Keratinocyte (primary cell): ENCODE data around the gene EXD2. TPM values are rescaled to one million over a fixed set of nuclear protein-coding genes. Genes with fewer than 3 reads are reported as not detected.
"Not testable (repeated sequence)": the region's sequence is repeated elsewhere in the genome, so short reads cannot be mapped to it uniquely, and the experiment has no call there.

Experiments
- DNase-seq: peaks from one replicate; pipeline ENCODE4 v3.0.0-alpha.2; 2011; ENCODE audit warnings: low read depth, missing footprints, low spot score
- FAIRE-seq: peaks from 2 replicates; lab custom pipeline; 2011; peaks lifted over from hg19 to GRCh38; lab: Jason Lieb, UNC
- H2AFZ ChIP-seq: 2 replicates; pipeline ENCODE4 v1.6.0; 2012; ENCODE audit warnings: low read length, control low read depth, inconsistent platforms; ENCODE audit not compliant: control insufficient read depth
- H3K27ac ChIP-seq: 2 replicates; pipeline ENCODE4 v1.5.1; 2011; ENCODE audit warnings: low read length; ENCODE audit not compliant: control insufficient read depth, insufficient read depth
- H3K27me3 ChIP-seq: 3 replicates; pipeline ENCODE4 v1.6.0; 2011; ENCODE audit warnings: low read length; ENCODE audit not compliant: control insufficient read depth, insufficient read depth; ENCODE audit errors: extremely low read depth
- H3K36me3 ChIP-seq, 2 experiments: 2 replicates in 1 of 2; 3 replicates in 1 of 2; pipeline ENCODE4 v1.5.1; 2011; ENCODE audit warnings: low read length in 2 of 2, mild to moderate bottlenecking in 1 of 2; ENCODE audit not compliant: control insufficient read depth in 2 of 2, insufficient read depth in 2 of 2; ENCODE audit errors: extremely low read depth in 1 of 2
- H3K4me1 ChIP-seq: 3 replicates; pipeline ENCODE4 v1.5.1; 2011; ENCODE audit warnings: low read length; ENCODE audit not compliant: control insufficient read depth, insufficient read depth; ENCODE audit errors: extremely low read depth
- H3K4me2 ChIP-seq: 3 replicates; pipeline ENCODE4 v1.6.0; 2011; ENCODE audit warnings: low read depth, low read length; ENCODE audit not compliant: control insufficient read depth, insufficient read depth; ENCODE audit errors: extremely low read depth
- H3K4me3 ChIP-seq, 3 experiments: fragments of 200-600 bp in 1 of 3; sonication (generic) in 1 of 3; 2 replicates in 2 of 3; 3 replicates in 1 of 3; pipeline ENCODE4 v1.5.1; 2011 to 2016; ENCODE audit warnings: low read length in 3 of 3, mild to moderate bottlenecking in 3 of 3, control low read depth in 2 of 3, inconsistent platforms in 1 of 3, low read depth in 1 of 3, mixed read lengths in 1 of 3, mixed run types in 1 of 3, moderate library complexity in 1 of 3; ENCODE audit not compliant: control insufficient read depth in 2 of 3, insufficient read depth in 2 of 3; ENCODE audit errors: extremely low read depth in 1 of 3
- H3K79me2 ChIP-seq: 2 replicates; pipeline ENCODE4 v1.6.0; 2012; ENCODE audit warnings: low read length; ENCODE audit not compliant: control insufficient read depth, insufficient read depth
- H3K9ac ChIP-seq: 3 replicates; pipeline ENCODE4 v1.6.0; 2011; ENCODE audit warnings: low read length; ENCODE audit not compliant: control insufficient read depth, insufficient read depth; ENCODE audit errors: extremely low read depth
- H3K9me1 ChIP-seq: 3 replicates; pipeline ENCODE4 v1.6.0; 2011; ENCODE audit warnings: low read length; ENCODE audit not compliant: control insufficient read depth, insufficient read depth; ENCODE audit errors: extremely low read depth
- H3K9me3 ChIP-seq: 2 replicates; pipeline ENCODE4 v1.5.1; 2012; ENCODE audit warnings: low read depth, low read length; ENCODE audit not compliant: control insufficient read depth
- H4K20me1 ChIP-seq: 3 replicates; pipeline ENCODE4 v1.6.0; 2011; ENCODE audit warnings: low read length; ENCODE audit not compliant: control insufficient read depth, insufficient read depth; ENCODE audit errors: extremely low read depth
- CTCF ChIP-seq, 3 experiments: IDR thresholded peaks in 1 of 3; conservative IDR thresholded peaks in 1 of 3; optimal IDR thresholded peaks in 1 of 3; 2 replicates in 2 of 3; 3 replicates in 1 of 3; pipeline versions ENCODE3 to v1.5.1; 2011; ENCODE audit warnings: low read length in 3 of 3, mild to moderate bottlenecking in 3 of 3, moderate library complexity in 2 of 3, control low read depth in 1 of 3, inconsistent platforms in 1 of 3; ENCODE audit not compliant: insufficient read depth in 2 of 3; ENCODE audit errors: extremely low read depth in 1 of 3
- EZH2 ChIP-seq: IDR thresholded peaks from one replicate; pipeline ENCODE4 v1.6.1; 2012; ENCODE audit warnings: inconsistent platforms, mild to moderate bottlenecking, low read length, moderate library complexity
- dilution Hi-C: fragments of 300-500 bp; cut with MboI; formaldehyde crosslinking; loops from one replicate; pipeline ENCODE4 v1.7.0; 2020; ENCODE audit warnings: low sequenced_read_pairs; ENCODE audit not compliant: extremely low pct_ligation_motif_present
- polyA plus RNA-seq, 5 experiments: library from polyadenylated mRNA; depleted of rRNA in 3 of 5; stranded (reverse) in 3 of 5; stranded (forward) in 1 of 5; unstranded in 1 of 5; fragments of >200 nt; gene quantifications; 1 replicate in 1 of 5; 2 replicates in 3 of 5; 3 replicates in 1 of 5; pipeline versions ENCODE4 v1.2.1 to v1.2.3, GENCODE V29; 2011 to 2012; ENCODE audit warnings: missing spikeins in 2 of 5, low read depth in 1 of 5, low replicate concordance in 1 of 5

EXD2 gene
- polyA plus RNA-seq, 1 donor (not counting 4 experiments of a cell fraction or from before 2014, with no cell fraction given) = 22.7 TPM

GRCh38 chr14:69288956-69289705 is 97.8 kb downstream of the EXD2 start:
- Histone ChIP-seq H3K27me3 (peaks cover 10% of the 10 kb centered on the region), H3K79me2 (no peaks in the 10 kb centered on the region), H2AFZ (no peak overlapping the region), H3K4me2 (no peak overlapping the region), H3K9me1 (no peaks in the 10 kb centered on the region), H4K20me1 (no peaks in the 10 kb centered on the region), H3K27ac (no peak overlapping the region), H3K4me1 (no peaks in the 10 kb centered on the region), H3K9ac (no peak overlapping the region), H3K36me3 (no peaks in the 10 kb centered on the region), H3K4me3 (no peak overlapping the region), H3K9me3 (no peaks in the 10 kb centered on the region)
- TF ChIP-seq CTCF (optimal IDR thresholded peaks at IDR 0.05 in 1 of 3, IDR thresholded peaks at IDR 0.05 in 1 of 3, conservative IDR thresholded peaks at IDR 0.05 in 1 of 3; ENCODE audit: extremely low read depth in 1 of 3, insufficient read depth in 2 of 3, low read length in 3 of 3) (no peak), EZH2 (no peak)
- FAIRE-seq = no peak
- dilution Hi-C loops = no loop called here
- no peak for DNase-seq

- H3K36me3 ChIP-seq = no peaks in the 10 kb centered on the region
- H2AFZ ChIP-seq = no peak overlapping the region
- peaks cover 10% of the 10 kb centered on the region for H3K27me3 ChIP-seq
- no peaks in the 10 kb centered on the region for H4K20me1 ChIP-seq
- no peak overlapping the region for H3K4me3 ChIP-seq
- FAIRE-seq = no peak
- H3K9ac ChIP-seq = no peak overlapping the region
- H3K4me1 ChIP-seq = no peaks in the 10 kb centered on the region
- no peaks in the 10 kb centered on the region for H3K9me1 ChIP-seq
- dilution Hi-C loops = no loop called here
- H3K9me3 ChIP-seq = no peaks in the 10 kb centered on the region
- H3K4me2 ChIP-seq = no peak overlapping the region
- no peak overlapping the region for H3K27ac ChIP-seq
- TF ChIP-seq EZH2 (no peak), CTCF (optimal IDR thresholded peaks at IDR 0.05 in 1 of 3, IDR thresholded peaks at IDR 0.05 in 1 of 3, conservative IDR thresholded peaks at IDR 0.05 in 1 of 3; ENCODE audit: extremely low read depth in 1 of 3, insufficient read depth in 2 of 3, low read length in 3 of 3) (no peak)
- H3K79me2 ChIP-seq = no peaks in the 10 kb centered on the region
- DNase-seq = no peak
Observed at GRCh38 chr14:69289811-69290520, 98.7 kb downstream of the EXD2 start.

- H2AFZ ChIP-seq, H3K9me1 ChIP-seq, H3K79me2 ChIP-seq, H3K4me2 ChIP-seq, dilution Hi-C loops, H3K9me3 ChIP-seq, H3K4me3 ChIP-seq, H4K20me1 ChIP-seq, H3K9ac ChIP-seq, DNase-seq, H3K4me1 ChIP-seq, H3K36me3 ChIP-seq, FAIRE-seq, H3K27ac ChIP-seq, H3K27me3 ChIP-seq: not testable (repeated sequence)
Observed at GRCh38 chr14:69290881-69291280, 99.6 kb downstream of the EXD2 start.
